NT2/D1 (cell line): ENCODE measurements around the gene CDK5RAP2.
"Not testable (repeated sequence)": the region's sequence is repeated elsewhere in the genome, so short reads cannot be mapped to it uniquely, and the experiment has no call there.

Experiments used
- DNase-seq: peaks from one replicate; pipeline ENCODE4 v3.0.0-alpha.2; 2011; ENCODE audit warnings: low read depth, low spot score
- H3K27me3 ChIP-seq: 2 replicates; pipeline ENCODE4 v1.6.0; 2011; ENCODE audit warnings: mild to moderate bottlenecking; ENCODE audit not compliant: insufficient read length, insufficient read depth
- H3K36me3 ChIP-seq: 2 replicates; pipeline ENCODE4 v1.6.1; 2011; ENCODE audit warnings: mild to moderate bottlenecking, low read length, mixed read lengths; ENCODE audit not compliant: insufficient read depth, insufficient read length
- H3K4me1 ChIP-seq: 2 replicates; pipeline ENCODE4 v1.5.1; 2011; ENCODE audit not compliant: insufficient read depth, insufficient read length
- H3K4me3 ChIP-seq: 2 replicates; pipeline ENCODE4 v1.5.1; 2011; ENCODE audit warnings: low read depth; ENCODE audit not compliant: insufficient read length
- H3K9ac ChIP-seq: 2 replicates; pipeline ENCODE4 v1.6.0; 2011; ENCODE audit warnings: low read depth; ENCODE audit not compliant: insufficient read length
- H3K9me3 ChIP-seq: 2 replicates; pipeline ENCODE4 v1.5.1; 2011; ENCODE audit warnings: mild to moderate bottlenecking, low read length; ENCODE audit not compliant: insufficient read depth
- SUZ12 ChIP-seq: IDR thresholded peaks from 2 replicates; pipeline ENCODE4 v1.6.1; 2011; ENCODE audit not compliant: insufficient read length, insufficient read depth; ENCODE audit errors: extremely low read depth
- YY1 ChIP-seq: IDR thresholded peaks from 2 replicates; pipeline ENCODE4 v1.6.1; 2011; ENCODE audit not compliant: insufficient read length, insufficient read depth
- ZNF274 ChIP-seq: IDR thresholded peaks from 2 replicates; pipeline ENCODE4 v1.6.1; 2011; ENCODE audit warnings: mild to moderate bottlenecking, low read depth, low read length

The CDK5RAP2 gene

GRCh38 chr9:120532475-120532874, 47.5 kb downstream of the CDK5RAP2 start:
- TF ChIP-seq SUZ12: no peak
- no peak for TF ChIP-seq YY1
- no peak for TF ChIP-seq ZNF274
- no peak for DNase-seq
- H3K4me3 ChIP-seq: no peak overlapping the region
- H3K9me3 ChIP-seq: no peaks in the 10 kb centered on the region
- no peak overlapping the region for H3K9ac ChIP-seq
- peaks cover 80% of the 10 kb centered on the region for H3K36me3 ChIP-seq
- peaks cover 6% of the 10 kb centered on the region for H3K4me1 ChIP-seq
- no peaks in the 10 kb centered on the region for H3K27me3 ChIP-seq

DNA sequence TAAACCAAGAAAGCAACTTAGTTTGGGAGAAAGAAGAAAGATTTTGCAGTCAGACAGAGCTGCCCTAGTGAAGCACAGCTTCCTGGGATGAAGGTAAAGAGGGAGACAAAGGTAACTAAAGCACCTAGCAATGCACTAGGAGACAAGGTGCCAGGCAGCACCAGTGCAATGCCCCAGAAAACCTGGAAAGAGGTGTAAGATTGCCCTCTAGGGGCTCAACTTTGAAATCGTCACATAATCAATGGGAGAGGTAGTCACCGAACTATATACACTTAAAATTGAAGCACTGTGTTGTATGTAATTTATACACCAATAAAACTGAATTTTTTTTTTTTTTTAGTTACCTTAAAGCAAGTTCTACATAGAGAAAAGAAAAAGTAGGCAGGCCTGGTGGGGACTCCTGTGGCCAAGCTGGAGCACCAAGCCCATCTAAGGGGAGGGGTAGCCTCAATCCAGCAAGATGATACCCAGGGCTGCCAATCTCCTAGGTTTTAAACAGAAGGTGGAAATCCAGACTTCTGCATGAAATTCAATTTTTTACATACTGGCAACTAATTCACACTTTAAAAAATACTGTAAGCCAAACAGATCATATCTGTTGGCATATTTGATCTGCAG, 48.2 kb downstream of the CDK5RAP2 start:
- Histone ChIP-seq H3K9me3 (no peaks in the 10 kb centered on the region), H3K36me3 (peaks cover 80% of the 10 kb centered on the region), H3K9ac (no peak overlapping the region)

GRCh38 chr9:120530220-120530832, 49.6 kb downstream of the CDK5RAP2 start:
- Histone ChIP-seq H3K4me1 (peaks cover 12% of the 10 kb centered on the region), H3K36me3 (peaks cover 82% of the 10 kb centered on the region)
- not testable (repeated sequence) for DNase-seq, H3K9me3 ChIP-seq, H3K27me3 ChIP-seq, H3K9ac ChIP-seq, H3K4me3 ChIP-seq

More for the DNA sequence above, 48.2 kb downstream of the CDK5RAP2 start:
- no peak for DNase-seq
- Histone ChIP-seq H3K27me3 (no peaks in the 10 kb centered on the region), H3K4me1 (peaks cover 6% of the 10 kb centered on the region), H3K4me3 (no peak overlapping the region)
- TF ChIP-seq YY1 (no peak), SUZ12 (no peak), ZNF274 (no peak)

- Histone ChIP-seq H3K27me3 (no peaks in the 10 kb centered on the region), H3K4me3 (no peak overlapping the region), H3K9me3 (no peaks in the 10 kb centered on the region), H3K36me3 (peaks cover 83% of the 10 kb centered on the region), H3K4me1 (peaks cover 13% of the 10 kb centered on the region), H3K9ac (no peak overlapping the region)
- DNase-seq: peak; percentile 82
- TF ChIP-seq ZNF274: no peak
- no peak for TF ChIP-seq SUZ12
- no peak for TF ChIP-seq YY1
Measured at GRCh38 chr9:120528829-120529228, 51.1 kb downstream of the CDK5RAP2 start.

GRCh38 chr9:120528327-120528726, 51.6 kb downstream of the CDK5RAP2 start:
- no peak overlapping the region for H3K9ac ChIP-seq
- DNase-seq: no peak
- H3K36me3 ChIP-seq: peaks cover 86% of the 10 kb centered on the region
- H3K9me3 ChIP-seq: no peaks in the 10 kb centered on the region
- TF ChIP-seq ZNF274: no peak
- no peak for TF ChIP-seq YY1
- TF ChIP-seq SUZ12: no peak
- no peaks in the 10 kb centered on the region for H3K27me3 ChIP-seq
- H3K4me3 ChIP-seq: no peak overlapping the region
- peaks cover 13% of the 10 kb centered on the region for H3K4me1 ChIP-seq

GRCh38 chr9:120526534-120526933, 53.4 kb downstream of the CDK5RAP2 start:
- no peak overlapping the region for H3K9ac ChIP-seq
- H3K27me3 ChIP-seq: no peaks in the 10 kb centered on the region
- DNase-seq: no peak
- H3K4me1 ChIP-seq: peaks cover 13% of the 10 kb centered on the region
- no peak overlapping the region for H3K4me3 ChIP-seq
- peaks cover 80% of the 10 kb centered on the region for H3K36me3 ChIP-seq
- H3K9me3 ChIP-seq: no peaks in the 10 kb centered on the region
- no peak for TF ChIP-seq SUZ12
- TF ChIP-seq ZNF274: no peak
- TF ChIP-seq YY1: no peak

DNA sequence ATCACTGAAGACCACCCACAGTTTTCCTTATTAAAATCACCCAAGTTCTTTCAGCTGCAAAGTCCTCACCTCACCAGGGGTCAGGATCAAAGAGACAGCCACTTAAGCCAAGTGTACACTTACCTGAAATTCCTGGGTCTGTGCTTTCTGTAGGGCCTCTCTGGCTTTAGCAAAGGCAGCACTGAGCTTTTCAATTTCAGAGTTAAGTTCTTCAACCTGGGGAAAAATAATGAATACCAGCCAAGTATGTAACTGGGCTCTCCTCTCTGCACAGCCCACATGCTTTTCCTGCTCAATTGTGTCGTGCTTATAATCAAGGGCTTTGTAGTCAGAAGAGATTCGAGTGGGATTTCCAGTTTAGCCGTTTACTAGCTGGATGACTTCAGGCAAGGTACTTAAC, 55.1 kb downstream of the CDK5RAP2 start:
- Histone ChIP-seq H3K36me3 (peaks cover 75% of the 10 kb centered on the region), H3K27me3 (no peaks in the 10 kb centered on the region), H3K4me3 (no peak overlapping the region), H3K9me3 (no peaks in the 10 kb centered on the region), H3K9ac (no peak overlapping the region), H3K4me1 (peaks cover 13% of the 10 kb centered on the region)
- TF ChIP-seq ZNF274 (no peak), SUZ12 (no peak), YY1 (no peak)
- DNase-seq: no peak

DNA sequence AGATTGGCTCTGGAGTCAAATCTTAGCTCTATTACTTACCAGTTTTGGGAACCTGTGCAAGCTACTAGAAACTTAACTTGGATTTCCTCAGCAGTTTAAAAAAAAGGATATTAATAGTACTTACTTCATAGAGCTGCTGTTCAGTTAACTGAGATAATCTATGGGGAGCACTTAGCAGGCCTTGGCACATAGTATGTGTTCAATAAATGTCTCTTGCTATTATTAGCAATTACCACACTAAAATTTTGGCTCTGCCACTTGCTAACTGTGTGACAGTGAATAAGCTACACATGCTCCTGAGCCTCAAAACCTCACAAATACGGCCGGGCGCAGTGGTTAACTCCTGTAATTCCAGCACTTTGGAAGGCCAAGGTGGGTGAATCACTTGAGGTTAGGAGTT, 55.9 kb downstream of the CDK5RAP2 start:
- no peak for DNase-seq
- H3K9ac ChIP-seq: no peak overlapping the region
- H3K36me3 ChIP-seq: peaks cover 71% of the 10 kb centered on the region

More for the DNA sequence above, 55.9 kb downstream of the CDK5RAP2 start:
- Histone ChIP-seq H3K4me1 (peaks cover 7% of the 10 kb centered on the region), H3K4me3 (no peak overlapping the region), H3K27me3 (no peaks in the 10 kb centered on the region), H3K9me3 (no peaks in the 10 kb centered on the region)
- TF ChIP-seq ZNF274 (no peak), YY1 (no peak), SUZ12 (no peak)
